Adrenal gland (tissue), 12 donors: ENCODE results near the gene ARMC6. TPM values are rescaled to one million over a fixed set of nuclear protein-coding genes. Genes with fewer than 3 reads are reported as not detected.
A peak's percentile ranks its signal among the peaks of the same experiment; 100 is the strongest.

Experiments used
- DNase-seq, 7 donors: peaks; one replicate each; pipeline ENCODE4 v3.0.0-alpha.2; 2019 to 2020
- H3K27ac ChIP-seq, 5 donors: fragments of 200-600 bp; sonication (generic) in 4 of 5; 1 replicate in 3 of 5; 2 replicates in 2 of 5; pipeline versions ENCODE4 v1.5.1 to v1.8.0; 2016 to 2020; ENCODE audit warnings: mild to moderate bottlenecking in 1 of 5
- H3K27me3 ChIP-seq: fragments of 200-600 bp; 2 replicates; pipeline ENCODE4 v1.8.0; 2021
- H3K36me3 ChIP-seq, 2 donors: fragments of 200-600 bp; replicated peaks in 1 of 2; 1 replicate in 1 of 2; 2 replicates in 1 of 2; pipeline versions ENCODE4 v1.5.1 to v1.8.0; 2018 to 2022
- H3K4me1 ChIP-seq, 2 donors: fragments of 200-600 bp; replicated peaks in 1 of 2; 1 replicate in 1 of 2; 2 replicates in 1 of 2; pipeline versions ENCODE4 v1.5.1 to v1.8.0; 2018 to 2021
- H3K4me3 ChIP-seq, 4 donors: fragments of 200-600 bp; sonication (generic) in 3 of 4; one replicate each; pipeline ENCODE4 v1.5.1; 2016 to 2018
- H3K9me3 ChIP-seq, 3 donors: fragments of 200-600 bp; sonication (generic) in 1 of 3; replicated peaks in 1 of 3; 1 replicate in 2 of 3; 2 replicates in 1 of 3; pipeline versions ENCODE4 v1.5.1 to v1.8.0; 2016 to 2021
- CTCF ChIP-seq, 6 experiments: fragments of 450-650 bp in 4 of 6; fragments of 200-600 bp in 2 of 6; sonication (generic) in 1 of 6; IDR thresholded peaks; 1 replicate in 5 of 6; 2 replicates in 1 of 6; pipeline versions ENCODE4 v1.5.1 to v1.8.0; 2016 to 2021; ENCODE audit warnings: antibody characterized with exemption in 6 of 6, mild to moderate bottlenecking in 2 of 6, moderate library complexity in 1 of 6
- POLR2A ChIP-seq, 2 donors: fragments of 450-650 bp; IDR thresholded peaks; one replicate each; pipeline ENCODE4 v1.6.1; 2017; ENCODE audit warnings: antibody characterized with exemption in 2 of 2, mild to moderate bottlenecking in 2 of 2, moderate library complexity in 1 of 2
- WGBS, 4 donors: extraction: QIAGEN DNeasy Blood & Tissue Kit in 2 of 4; methylation state at CpG; one replicate each; pipeline versions ENCODE4 v1.1.5 to v1.1.7; 2013 to 2017; 5-methylcytosine and 5-hydroxymethylcytosine counted together
- intact Hi-C, 2 donors: fragments of 100-400 bp; cut with DNase I; formaldehyde crosslinking; loops; one replicate each; pipeline versions ENCODE4 v1.14.1 to v1.15.0; 2022 to 2023
- polyA plus RNA-seq, 3 donors: library from polyadenylated mRNA; stranded (reverse); fragments of 200-250 nt in 2 of 3; fragments of 350-450 nt in 1 of 3; fragmentation: Illumina TruSeq in 1 of 3; extraction: RNeasy Lipid Tissue Mini Kit (QIAGEN cat#74804) in 1 of 3; gene quantifications; one replicate each; pipeline ENCODE4 v1.2.3, GENCODE V29; 2013 to 2014
- total RNA-seq, 9 donors: library from RNA; depleted of rRNA in 4 of 9; stranded (reverse); fragments of >200 nt in 4 of 9; fragments of 120-200 nt in 1 of 9; fragmentation: NEBNext Ultra II Directional in 1 of 9; extraction: Animal tissue kit (Norgen Biotek cat#: 25700) in 1 of 9; gene quantifications; one replicate each; pipeline versions ENCODE4 v1.1.0 to v1.2.4, GENCODE V29; 2013 to 2023
- donor health status: healthy with polysubstance abuse.
- donor health status: Bipolar disorder and iron deficiency.
- donor health status: DM: yes; HTN: yes; CAD: no.
- donor health status: DM: no; HTN: no; CAD: no.
- donor health status: DM: no; HTN: no; CAD: no.
- donor health status: DM: yes; HTN: yes; CAD: no.

ARMC6 gene
- total and polyA plus RNA-seq, 12 donors, result 16.7 to 39.3 (median 27.2) TPM

- no peak overlapping the region for H3K4me3 ChIP-seq
- no peaks in the 10 kb centered on the region for H3K4me1 ChIP-seq
- no peaks in the 10 kb centered on the region for H3K9me3 ChIP-seq
- TF ChIP-seq POLR2A (IDR thresholded peaks at IDR 0.05) (no peak), CTCF (IDR thresholded peaks at IDR 0.05) (no peak)
- no peak overlapping the region for H3K27ac ChIP-seq
- intact Hi-C loops, result no loop called here
- no peaks in the 10 kb centered on the region for H3K36me3 ChIP-seq
- 92 to 97% (median 94%) methylated on average over 7 to 24 of the region's 24 CpGs for WGBS, 4 donors
- H3K27me3 ChIP-seq, result no peaks in the 10 kb centered on the region
- no peak for DNase-seq
Measured at GRCh38 chr19:19096641-19097627, 63.5 kb downstream of the ARMC6 start.

- 82 to 85% (median 83%) methylated on average over 8 to 9 of the region's 9 CpGs for WGBS, 4 donors
- H3K36me3 ChIP-seq, result no peaks in the 10 kb centered on the region
- TF ChIP-seq POLR2A (IDR thresholded peaks at IDR 0.05), result no peak
- TF ChIP-seq CTCF (IDR thresholded peaks at IDR 0.05), result no peak
- no peaks in the 10 kb centered on the region for H3K4me1 ChIP-seq
- no peaks in the 10 kb centered on the region for H3K27me3 ChIP-seq
- intact Hi-C loops, result no loop called here
- no peak overlapping the region for H3K4me3 ChIP-seq
- DNase-seq, result no peak
- H3K27ac ChIP-seq, result no peak overlapping the region
- H3K9me3 ChIP-seq, result no peaks in the 10 kb centered on the region
Measured at GRCh38 chr19:19098084-19098702, 64.8 kb downstream of the ARMC6 start.

GRCh38 chr19:19098703-19099632, 65.6 kb downstream of the ARMC6 start:
- Histone ChIP-seq H3K9me3 (no peaks in the 10 kb centered on the region), H3K4me1 (no peaks in the 10 kb centered on the region), H3K27ac (no peak overlapping the region), H3K27me3 (no peaks in the 10 kb centered on the region), H3K4me3 (no peak overlapping the region), H3K36me3 (no peaks in the 10 kb centered on the region)
- TF ChIP-seq POLR2A (IDR thresholded peaks at IDR 0.05) (no peak), CTCF (IDR thresholded peaks at IDR 0.05) (no peak)
- WGBS, 4 donors, result 86 to 88% (median 87%) methylated on average over 15 to 18 of the region's 18 CpGs
- intact Hi-C loops, result no loop called here
- peak in 3 of 7 donors; percentile 34 to 50 (median 35) for DNase-seq
